GM21360 (cell line): ENCODE data around the gene CLN3.
"Not testable (repeated sequence)": the region's sequence is repeated elsewhere in the genome, so short reads cannot be mapped to it uniquely, and the experiment has no call there.

Source experiments
- ATAC-seq: cut with Tn5 transposase; IDR thresholded peaks from one replicate; pipeline ENCODE4 v1.9.1; 2021; ENCODE audit warnings: mild to moderate bottlenecking, moderate library complexity; ENCODE audit not compliant: unreplicated experiment

The CLN3 gene

GRCh38 chr16:28514246-28514645 is 22.4 kb upstream of the CLN3 start:
- no peak for ATAC-seq

- no peak for ATAC-seq
Measured at GRCh38 chr16:28513484-28514181, 21.8 kb upstream of the CLN3 start.

GRCh38 chr16:28511801-28512789 is 20.2 kb upstream of the CLN3 start:
- no peak for ATAC-seq

- ATAC-seq, result no peak
Measured at GRCh38 chr16:28511031-28511430, 19.2 kb upstream of the CLN3 start.

GRCh38 chr16:28505489-28506137 is 13.7 kb upstream of the CLN3 start:
- ATAC-seq, result no peak

GRCh38 chr16:28504707-28505404 is 13.0 kb upstream of the CLN3 start:
- no peak for ATAC-seq

- no peak for ATAC-seq
Measured at GRCh38 chr16:28503470-28504259, 11.8 kb upstream of the CLN3 start.

- no peak for ATAC-seq
Measured at GRCh38 chr16:28502290-28502689, 10.4 kb upstream of the CLN3 start.

- ATAC-seq, result no peak
Measured at GRCh38 chr16:28501258-28502232, 9.7 kb upstream of the CLN3 start.

- ATAC-seq, result not testable (repeated sequence)
Measured at GRCh38 chr16:28500476-28501180, 8.8 kb upstream of the CLN3 start.

- ATAC-seq, result no peak
Measured at GRCh38 chr16:28499854-28500253, 8.0 kb upstream of the CLN3 start.

- no peak for ATAC-seq
Measured at GRCh38 chr16:28498666-28499381, 7.0 kb upstream of the CLN3 start.

GRCh38 chr16:28497861-28498599 is 6.2 kb upstream of the CLN3 start:
- ATAC-seq, result no peak

- ATAC-seq, result no peak
Measured at GRCh38 chr16:28497386-28497785, 5.5 kb upstream of the CLN3 start.

GRCh38 chr16:28496844-28497243 is 5.0 kb upstream of the CLN3 start:
- ATAC-seq, result no peak

- no peak for ATAC-seq
Measured at GRCh38 chr16:28495795-28496749, 4.2 kb upstream of the CLN3 start.
